ENCODE data around the gene RAPGEF3. TPM values are rescaled to one million over a fixed set of nuclear protein-coding genes. Genes with fewer than 3 reads are reported as not detected.
A peak's percentile ranks its signal among the peaks of the same experiment; 100 is the strongest.

The RAPGEF3 gene
- total RNA-seq, 1 donor from 2014 or later, result 165 TPM

GRCh38 chr12:47740606-47741339 lies 17.9 kb downstream of the RAPGEF3 start:
- no peaks in the 10 kb centered on the region for H3K9me3 ChIP-seq
- peak overlapping the region; percentile 46 to 62 for H3K27ac ChIP-seq
- TF ChIP-seq CTCF (IDR thresholded peaks at IDR 0.05), result no peak
- H3K36me3 ChIP-seq, result peaks cover 0 to 31% of the 10 kb centered on the region in 2 donors
- DNase-seq (ENCODE audit: low spot score in 2 of 2), result no peak
- intact Hi-C loops (cut with DNase I), result no loop called here
- no peak overlapping the region for H3K4me3 ChIP-seq
- H3K4me1 ChIP-seq, result peaks cover 13 to 33% of the 10 kb centered on the region in 2 donors
- H3K27me3 ChIP-seq, result no peaks in the 10 kb centered on the region

GRCh38 chr12:47739979-47740378 lies 18.7 kb downstream of the RAPGEF3 start:
- no peak overlapping the region for H3K4me3 ChIP-seq
- peak overlapping the region; percentile 5 to 62 for H3K27ac ChIP-seq
- peaks cover 18 to 41% of the 10 kb centered on the region in 2 donors for H3K4me1 ChIP-seq
- H3K27me3 ChIP-seq, result no peaks in the 10 kb centered on the region
- no peak for TF ChIP-seq CTCF (IDR thresholded peaks at IDR 0.05)
- intact Hi-C loops (cut with DNase I), result no loop called here
- peaks cover 0 to 27% of the 10 kb centered on the region in 2 donors for H3K36me3 ChIP-seq
- no peaks in the 10 kb centered on the region for H3K9me3 ChIP-seq
- no peak for DNase-seq (ENCODE audit: low spot score in 2 of 2)

GRCh38 chr12:47739297-47739696 lies 19.4 kb downstream of the RAPGEF3 start:
- no peak for TF ChIP-seq CTCF (IDR thresholded peaks at IDR 0.05)
- Histone ChIP-seq H3K4me3 (no peak overlapping the region), H3K27me3 (no peaks in the 10 kb centered on the region), H3K9me3 (no peaks in the 10 kb centered on the region), H3K27ac (peak overlapping the region in 1 of 2 donors; percentile 80), H3K4me1 (peaks cover 18 to 45% of the 10 kb centered on the region in 2 donors), H3K36me3 (peaks cover 0 to 27% of the 10 kb centered on the region in 2 donors)
- intact Hi-C loops (cut with DNase I), result no loop called here
- no peak for DNase-seq (ENCODE audit: low spot score in 2 of 2)

DNA sequence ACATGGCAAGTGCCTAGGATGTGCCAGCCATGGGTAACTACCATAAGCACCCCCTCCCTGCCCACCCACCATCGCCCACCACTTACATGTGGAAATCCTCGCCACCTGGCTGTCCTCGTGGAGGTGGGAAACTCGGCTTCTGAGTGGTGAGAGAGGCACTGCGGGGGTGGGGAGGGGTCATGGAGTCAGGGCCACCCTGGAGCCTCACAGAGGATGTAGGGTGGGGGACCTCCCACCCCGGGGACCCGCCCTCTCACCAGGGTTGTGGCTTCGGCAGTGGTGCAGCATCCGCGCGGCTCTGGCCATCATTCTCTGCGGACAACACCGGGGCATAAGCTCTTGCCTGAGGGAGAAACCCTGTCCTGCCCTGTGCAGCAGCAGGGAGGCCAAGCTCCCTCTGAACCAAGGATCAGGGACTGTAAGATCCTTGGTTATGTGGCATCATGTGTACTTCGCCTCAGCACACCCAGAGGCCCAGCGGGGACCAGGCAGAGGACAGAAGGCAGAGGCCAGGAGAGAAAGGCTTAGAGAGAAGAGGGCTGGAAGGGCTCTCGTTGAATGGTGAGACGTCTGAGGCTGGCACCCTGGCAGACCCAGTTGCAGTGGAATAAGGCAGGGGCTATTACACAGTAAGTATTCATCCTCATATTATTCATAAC lies 20.6 kb downstream of the RAPGEF3 start:
- intact Hi-C loops (cut with DNase I), result loop anchor here (1.0 kb wide), 2 partner anchors 15 to 21 kb away; no protein-coding TSS in a partner anchor
- no peaks in the 10 kb centered on the region for H3K27me3 ChIP-seq
- no peaks in the 10 kb centered on the region for H3K9me3 ChIP-seq
- H3K27ac ChIP-seq, result peak overlapping the region; percentile 80 to 86
- no peak for DNase-seq (ENCODE audit: low spot score in 2 of 2)
- no peak for TF ChIP-seq CTCF (IDR thresholded peaks at IDR 0.05)
- peaks cover 0 to 20% of the 10 kb centered on the region in 2 donors for H3K36me3 ChIP-seq
- H3K4me1 ChIP-seq, result peaks cover 18 to 45% of the 10 kb centered on the region in 2 donors
- H3K4me3 ChIP-seq, result no peak overlapping the region

GRCh38 chr12:47736877-47737676 lies 21.6 kb downstream of the RAPGEF3 start:
- Histone ChIP-seq H3K27me3 (no peaks in the 10 kb centered on the region), H3K4me3 (peak overlapping the region in 1 of 2 donors; percentile 9), H3K27ac (peak overlapping the region; percentile 80 to 86), H3K4me1 (peaks cover 18 to 45% of the 10 kb centered on the region in 2 donors), H3K36me3 (peaks cover 0 to 19% of the 10 kb centered on the region in 2 donors), H3K9me3 (no peaks in the 10 kb centered on the region)
- TF ChIP-seq CTCF (IDR thresholded peaks at IDR 0.05), result no peak
- peak; percentile 77 to 95 for DNase-seq (ENCODE audit: low spot score in 2 of 2)
- intact Hi-C loops (cut with DNase I), result loop anchor here (1.0 kb wide), 2 partner anchors 16 to 20 kb away; no protein-coding TSS in a partner anchor
